Limb (tissue), 2 donors: ENCODE results near the gene TSPAN5.

ENCODE experiments used
- DNase-seq, 2 donors: peaks; one replicate each; pipeline ENCODE4 v3.0.0-alpha.2; 2016; ENCODE audit errors: extremely low spot score in 2 of 2

The TSPAN5 gene

DNA sequence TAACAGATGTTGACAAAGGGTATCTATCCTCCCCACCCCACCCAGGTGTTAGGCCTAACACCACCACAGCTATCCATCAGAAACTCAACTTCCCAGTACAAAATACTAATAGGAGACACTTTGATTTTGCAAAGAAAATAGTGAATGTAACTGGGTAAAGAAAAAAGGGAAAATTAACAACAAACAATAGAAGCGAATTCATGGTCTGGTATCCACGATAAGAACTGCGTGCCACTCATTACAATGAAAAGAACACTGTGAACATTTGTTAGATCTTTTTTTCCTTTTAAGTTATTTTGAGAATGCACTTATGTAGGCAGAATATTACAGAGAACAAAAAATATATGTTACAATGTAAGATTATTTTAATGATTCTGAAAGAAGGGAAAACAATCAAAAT, 12.0 kb downstream of the TSPAN5 start:
- DNase-seq: no peak

DNA sequence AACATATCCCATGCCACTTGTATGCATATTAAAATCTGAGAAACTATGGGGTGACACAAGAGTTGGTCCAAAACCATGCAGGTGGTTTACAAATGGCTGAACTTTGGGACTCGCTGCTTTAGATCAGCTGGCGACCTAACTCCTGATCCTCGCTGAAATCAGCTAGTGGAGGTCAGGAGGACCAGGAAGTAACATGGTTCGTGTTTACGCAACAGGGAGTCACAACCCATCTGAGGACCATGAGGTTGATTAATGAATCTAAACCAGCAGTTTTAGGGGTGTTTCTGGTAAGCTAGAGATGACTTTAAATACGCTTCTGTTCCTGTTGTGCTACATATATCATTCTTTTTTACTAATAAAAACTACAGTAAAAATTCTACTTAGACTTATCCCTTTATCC, 12.9 kb downstream of the TSPAN5 start:
- no peak for DNase-seq

DNA sequence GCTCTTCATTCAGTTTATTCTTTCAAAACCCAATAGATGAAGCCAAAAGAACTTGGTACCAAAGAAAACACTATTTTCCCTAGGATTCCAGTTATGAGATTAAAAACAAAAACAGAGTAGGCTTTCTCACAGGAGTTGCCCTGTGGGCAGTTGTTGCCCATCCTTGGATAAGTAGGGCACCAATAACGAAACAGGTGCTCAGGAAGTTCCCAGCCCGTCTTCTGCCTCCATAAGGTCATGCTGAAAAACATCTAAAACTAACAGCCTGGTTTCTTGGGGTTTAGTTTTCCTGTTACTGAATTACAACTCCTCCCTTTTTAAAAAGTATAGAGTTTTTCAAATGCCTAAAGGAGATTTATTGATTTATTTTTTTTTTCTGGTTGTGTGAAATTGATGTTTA, 14.7 kb downstream of the TSPAN5 start:
- no peak for DNase-seq

DNA sequence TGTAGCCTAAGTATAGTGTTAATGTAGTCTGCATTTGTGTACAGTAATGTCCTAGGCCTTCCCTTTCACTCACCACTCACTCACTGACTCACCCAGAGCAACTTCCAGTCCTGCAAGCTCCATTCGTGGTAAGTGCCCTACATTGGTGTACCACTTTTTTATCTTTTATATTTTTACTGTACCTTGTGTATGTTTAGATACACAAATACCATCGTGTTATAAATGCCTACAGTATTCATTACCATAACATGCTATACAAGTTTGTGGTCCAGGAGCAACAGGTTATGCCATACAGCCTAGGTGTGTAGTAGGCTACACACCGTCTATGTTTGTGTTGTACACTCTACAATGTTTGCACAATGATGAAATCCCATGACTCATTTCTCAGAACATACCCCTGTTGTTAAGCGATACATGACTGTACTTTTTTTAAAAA, 15.4 kb downstream of the TSPAN5 start:
- DNase-seq: no peak

DNA sequence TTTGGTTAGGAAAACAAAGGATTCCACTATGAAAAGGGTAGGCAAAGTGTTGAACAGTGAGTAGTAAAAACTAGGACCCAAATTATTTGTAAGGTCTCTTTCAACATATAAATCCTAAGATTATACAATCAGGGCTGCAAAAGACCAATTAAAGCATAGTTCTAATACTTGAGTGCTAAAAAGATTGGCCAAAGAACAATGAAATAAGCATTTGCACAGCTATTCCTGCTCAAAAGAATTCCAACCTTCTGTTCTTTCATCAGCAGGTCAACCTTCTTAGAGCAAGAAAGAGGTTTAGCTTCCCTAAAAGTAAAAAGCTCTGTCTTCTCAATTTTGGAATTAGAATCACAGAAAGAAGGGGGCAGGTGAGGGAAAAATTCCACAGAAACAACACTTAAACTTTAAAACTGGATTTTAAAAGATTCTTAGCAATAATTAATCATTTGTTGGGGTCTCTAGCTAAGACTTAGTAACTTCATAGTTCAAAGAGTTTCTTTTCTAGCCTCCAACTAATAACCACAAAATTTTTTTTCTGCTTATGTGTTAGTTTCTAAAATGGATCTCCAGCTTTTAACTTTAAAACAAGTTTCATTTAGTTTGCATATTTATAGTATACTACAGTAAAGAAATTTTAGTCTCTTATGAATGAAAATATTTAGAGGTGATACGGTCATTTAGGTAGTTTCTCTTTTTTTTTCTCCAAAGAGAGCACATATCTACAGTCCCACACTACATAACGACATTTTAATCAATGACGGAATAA, 16.3 kb downstream of the TSPAN5 start:
- no peak for DNase-seq

DNA sequence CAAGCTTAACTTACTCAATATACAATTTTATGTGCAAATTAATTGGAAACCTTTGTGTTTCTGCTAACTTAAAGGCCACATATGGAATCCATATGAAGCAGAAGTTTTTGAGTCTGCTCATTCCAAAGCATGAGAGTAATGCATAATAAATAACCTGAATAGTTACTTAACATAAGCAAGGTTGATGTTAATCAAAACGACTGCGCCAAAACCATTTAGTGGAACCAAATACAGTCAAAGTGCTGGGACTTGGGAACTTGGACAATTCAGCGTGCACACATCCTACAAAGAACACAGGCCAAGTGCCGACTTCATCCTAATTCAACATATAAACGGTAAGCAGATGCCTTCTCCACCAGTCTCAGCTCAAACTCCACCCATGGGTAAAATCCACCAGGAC, 17.0 kb downstream of the TSPAN5 start:
- DNase-seq: peak in 1 of 2 donors; percentile 19

DNA sequence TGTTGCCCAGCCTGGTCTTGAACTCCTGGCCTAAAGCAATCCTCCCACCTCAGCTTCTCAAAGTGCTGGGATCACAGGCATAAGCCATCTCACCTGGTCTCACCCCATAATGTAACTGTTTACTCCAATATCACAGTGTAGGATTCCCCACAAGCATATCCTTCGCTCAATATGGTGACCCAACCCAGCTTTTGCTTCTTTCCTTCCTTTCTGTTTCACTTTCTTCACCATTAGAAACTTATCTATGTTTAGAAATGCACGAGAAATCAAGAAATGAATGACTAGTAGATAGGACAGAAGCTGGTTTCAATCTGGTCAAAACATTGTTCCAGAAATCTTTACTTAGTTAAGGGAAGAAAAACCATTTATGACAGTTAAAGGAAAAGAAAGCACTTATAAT, 18.9 kb downstream of the TSPAN5 start:
- DNase-seq: no peak

DNA sequence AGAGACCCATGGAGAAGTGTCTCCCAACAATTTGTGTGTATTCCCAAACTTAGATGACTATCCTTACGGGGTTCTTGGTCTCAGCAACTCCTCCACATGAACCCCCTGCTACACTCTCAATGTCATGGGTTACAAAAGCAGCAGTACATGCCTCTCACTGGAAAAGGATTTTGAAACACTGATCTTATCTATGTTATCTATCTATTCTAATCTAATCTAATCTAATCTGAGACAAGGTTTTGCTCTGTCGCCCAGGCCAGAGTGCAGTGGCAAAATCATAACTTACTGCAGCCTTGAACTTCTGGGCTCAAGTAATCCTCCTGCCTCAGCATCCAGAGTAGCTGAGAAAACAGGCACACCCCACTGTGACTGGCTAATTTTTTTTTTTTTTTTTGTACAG, 19.3 kb downstream of the TSPAN5 start:
- no peak for DNase-seq

DNA sequence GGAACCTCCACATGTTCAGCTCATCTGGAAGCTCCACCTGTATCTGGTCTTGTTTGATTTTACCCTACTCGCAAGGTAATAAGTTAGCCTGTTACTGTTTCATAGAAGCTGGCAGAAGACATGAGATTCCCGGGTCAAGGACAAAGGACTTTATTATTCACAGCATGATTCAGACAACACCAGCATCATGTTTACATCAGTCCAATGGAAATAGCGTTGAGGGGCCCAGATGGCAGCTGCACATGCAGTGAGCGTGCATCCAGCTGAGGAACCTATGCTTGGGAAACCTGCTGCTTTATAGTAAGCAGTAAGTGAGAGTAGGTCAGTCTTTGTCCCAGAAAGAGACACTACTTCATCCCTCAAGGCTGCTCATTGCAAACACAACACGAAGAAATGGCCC, 19.8 kb downstream of the TSPAN5 start:
- no peak for DNase-seq

DNA sequence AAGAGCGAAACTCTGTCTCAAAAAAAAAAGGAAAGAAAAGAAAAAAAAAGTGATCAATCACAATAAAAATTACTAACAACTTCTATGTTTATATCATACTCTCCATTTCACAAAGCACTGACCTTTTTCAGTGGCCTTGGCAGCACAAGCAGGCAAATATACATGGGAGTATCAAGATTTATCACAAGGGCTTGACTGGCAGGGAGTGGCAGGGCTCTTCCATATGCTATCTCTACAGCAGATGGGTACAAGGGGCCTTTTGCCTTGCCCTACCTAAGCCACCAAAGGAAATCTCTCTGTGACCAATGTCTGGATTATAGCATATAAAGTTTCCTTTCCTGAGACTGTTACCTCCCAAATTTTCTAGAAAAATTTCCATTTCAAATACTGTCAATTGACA, 24.4 kb downstream of the TSPAN5 start:
- DNase-seq: no peak

DNA sequence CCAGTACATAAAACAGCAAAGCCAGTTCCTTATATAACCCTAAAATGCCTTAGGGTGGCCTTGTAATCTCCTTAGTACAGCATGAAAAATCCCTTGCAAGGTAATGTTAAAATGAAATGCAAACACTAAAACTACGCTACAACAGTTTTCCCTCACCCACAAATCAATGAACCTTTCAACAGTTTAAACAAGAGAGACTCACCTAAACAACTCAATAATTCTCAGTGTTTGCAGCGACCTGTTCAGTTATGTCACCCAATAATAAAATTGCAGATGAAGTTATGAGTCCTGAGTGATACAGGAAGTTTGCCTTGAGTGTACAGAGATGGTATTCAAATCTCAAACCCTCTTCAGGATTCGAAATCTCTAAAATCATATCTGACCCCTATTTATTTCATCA, 25.3 kb downstream of the TSPAN5 start:
- DNase-seq: no peak

DNA sequence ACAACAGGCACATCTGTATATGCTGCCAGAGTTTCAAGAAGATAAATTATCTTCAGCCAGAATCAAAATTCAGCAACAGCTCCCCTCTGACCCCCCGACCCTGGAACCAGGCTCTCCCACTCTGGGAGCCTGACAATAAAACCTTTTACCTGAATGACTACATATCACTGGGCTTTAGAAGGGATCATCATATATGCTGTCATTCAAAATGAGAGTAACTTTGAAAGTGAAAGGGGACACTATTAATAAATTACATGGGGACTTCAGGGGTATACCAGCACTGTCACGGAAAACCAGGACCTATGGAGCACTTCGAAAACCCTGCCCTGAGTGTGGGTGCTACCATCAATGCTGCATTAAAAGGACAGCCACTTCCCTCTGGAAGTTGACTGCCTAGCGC, 26.2 kb downstream of the TSPAN5 start:
- no peak for DNase-seq

DNA sequence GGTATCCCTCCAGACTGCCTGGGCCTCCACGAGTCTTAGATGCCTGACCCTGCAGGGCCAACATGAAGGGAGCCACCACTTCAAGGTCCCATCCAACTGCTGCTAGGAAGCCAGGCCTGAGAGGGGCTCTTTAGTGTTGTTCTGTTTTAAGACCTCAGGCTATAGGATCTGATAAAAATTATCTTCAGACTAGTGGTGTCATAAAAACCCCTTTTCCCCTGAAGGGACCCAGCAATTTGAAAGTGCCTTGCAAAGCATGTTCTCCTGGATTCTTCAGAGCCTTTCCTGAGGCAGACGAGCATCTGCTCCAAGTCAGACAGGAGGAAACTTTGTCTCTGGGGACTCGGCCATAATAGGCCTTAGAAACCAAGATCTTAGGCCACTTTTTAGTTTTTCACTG, 26.9 kb downstream of the TSPAN5 start:
- DNase-seq: no peak

DNA sequence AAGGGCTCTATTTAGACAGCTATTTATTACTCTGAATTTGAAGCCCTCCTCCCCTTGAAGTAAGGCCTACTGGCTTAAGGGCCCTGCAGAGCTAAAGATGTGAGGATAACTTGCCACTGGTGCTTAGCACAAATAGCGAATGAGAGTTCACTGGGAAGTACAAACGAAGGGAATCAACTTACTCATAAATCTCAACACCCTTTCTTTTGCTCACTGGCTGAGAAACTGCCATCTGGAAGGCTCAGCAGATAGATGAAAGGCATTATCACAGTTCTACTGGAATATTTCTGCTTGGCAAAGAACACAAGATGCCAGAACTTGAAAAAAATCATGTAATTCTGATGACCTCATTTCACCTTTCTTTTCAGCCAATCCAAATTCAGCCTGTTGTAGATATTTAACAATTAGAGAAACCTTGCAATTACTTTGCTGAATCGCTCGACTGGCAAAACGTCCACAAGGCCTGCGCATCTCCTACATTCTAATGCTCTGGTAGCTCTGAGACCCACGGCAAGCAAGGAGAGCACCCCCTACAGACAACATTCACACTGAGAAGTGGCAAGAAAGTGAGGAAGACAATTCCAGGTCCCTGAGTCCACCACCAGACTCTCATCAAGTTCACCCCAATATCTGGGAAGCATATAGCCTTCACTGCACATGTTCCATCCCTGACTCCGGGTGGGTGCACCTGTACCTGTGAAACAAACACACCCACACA, 27.5 kb downstream of the TSPAN5 start:
- DNase-seq: no peak

DNA sequence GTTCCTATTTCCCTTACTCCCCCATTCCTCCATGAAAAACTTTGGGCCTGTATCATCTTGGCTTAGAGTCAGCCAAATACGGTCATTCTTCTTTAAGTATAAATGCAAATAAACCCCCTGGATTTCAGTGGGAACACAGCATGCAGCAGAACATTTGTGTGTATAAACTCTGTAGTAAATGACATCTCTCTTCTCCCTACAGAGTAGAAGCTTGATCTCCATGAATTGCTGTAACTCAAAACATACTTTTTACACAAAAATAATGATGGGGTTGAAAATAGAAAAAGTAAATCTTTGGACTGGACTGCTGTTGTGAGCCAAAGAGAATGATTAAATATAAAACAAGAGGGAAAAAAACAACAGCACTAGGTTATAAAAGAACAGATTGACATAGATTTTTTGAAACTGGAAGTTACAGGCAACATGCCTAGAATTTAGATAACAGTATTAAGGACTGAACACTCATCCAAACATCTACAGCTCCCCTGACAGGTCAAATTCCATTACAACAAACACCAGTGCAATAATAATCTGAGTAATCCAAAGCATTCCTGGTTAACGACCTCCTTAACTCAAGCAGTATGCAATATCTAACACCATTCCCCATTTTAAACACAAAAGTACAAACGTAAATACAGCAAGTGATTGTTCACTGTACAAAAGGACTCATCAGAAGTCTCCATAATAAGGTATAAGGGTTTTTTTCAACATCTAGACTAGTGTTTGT, 30.7 kb downstream of the TSPAN5 start:
- DNase-seq: peak in 1 of 2 donors; percentile 44

DNA sequence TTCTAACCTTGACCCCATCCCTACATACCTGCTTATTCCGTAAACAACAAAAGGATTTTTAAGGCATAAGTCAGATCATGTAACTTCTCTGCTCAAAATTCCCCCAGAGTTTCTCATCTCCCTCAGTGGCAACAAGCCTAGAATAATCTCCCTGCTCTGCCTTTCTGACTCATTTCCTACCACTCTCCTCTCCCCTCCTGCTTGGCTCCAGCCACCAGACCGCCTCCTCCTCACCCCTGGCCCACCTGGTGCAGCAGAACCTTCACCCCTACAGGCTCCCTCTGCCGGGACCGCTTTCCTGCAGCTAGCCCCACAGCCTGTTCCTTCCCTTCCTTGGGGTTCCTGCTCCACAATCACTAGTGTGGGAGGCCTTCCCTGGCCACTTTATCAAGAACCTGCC, 32.1 kb downstream of the TSPAN5 start:
- no peak for DNase-seq

DNA sequence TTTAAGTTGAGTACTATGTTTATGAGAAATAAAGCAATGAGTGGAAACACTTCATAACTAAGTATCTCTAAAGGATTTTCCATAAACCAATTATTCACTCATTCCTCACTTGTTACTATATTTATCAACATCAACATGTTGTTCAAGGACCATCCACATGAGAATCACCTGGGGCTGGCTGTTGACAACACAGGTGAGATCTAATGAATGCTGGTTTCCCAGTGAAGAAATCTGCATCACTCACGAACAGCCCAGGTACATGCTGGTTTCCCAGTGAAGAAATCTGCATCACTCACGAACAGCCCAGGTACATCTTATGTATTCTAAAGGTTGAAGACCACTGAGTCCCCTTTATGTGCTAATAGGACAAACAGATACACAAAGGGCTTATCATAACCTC, 32.5 kb downstream of the TSPAN5 start:
- DNase-seq: no peak

DNA sequence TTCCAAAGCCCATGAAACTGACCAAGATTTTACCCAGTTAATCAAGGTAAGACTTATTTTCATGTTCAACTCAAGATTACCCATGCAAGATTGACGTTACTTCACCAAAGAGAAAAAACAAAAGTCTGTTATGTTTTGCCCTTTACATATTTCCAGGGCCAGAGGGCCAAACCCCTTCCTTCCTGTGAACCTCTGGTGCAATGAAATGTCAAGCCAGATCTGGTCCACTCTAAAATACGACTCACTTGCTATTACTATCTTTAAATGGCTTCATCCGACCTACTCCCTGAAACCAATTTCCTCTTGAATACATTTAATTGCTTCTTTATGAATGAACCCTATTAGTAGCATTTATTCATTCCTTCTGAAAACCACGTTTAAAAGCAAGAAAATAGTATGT, 33.0 kb downstream of the TSPAN5 start:
- no peak for DNase-seq

DNA sequence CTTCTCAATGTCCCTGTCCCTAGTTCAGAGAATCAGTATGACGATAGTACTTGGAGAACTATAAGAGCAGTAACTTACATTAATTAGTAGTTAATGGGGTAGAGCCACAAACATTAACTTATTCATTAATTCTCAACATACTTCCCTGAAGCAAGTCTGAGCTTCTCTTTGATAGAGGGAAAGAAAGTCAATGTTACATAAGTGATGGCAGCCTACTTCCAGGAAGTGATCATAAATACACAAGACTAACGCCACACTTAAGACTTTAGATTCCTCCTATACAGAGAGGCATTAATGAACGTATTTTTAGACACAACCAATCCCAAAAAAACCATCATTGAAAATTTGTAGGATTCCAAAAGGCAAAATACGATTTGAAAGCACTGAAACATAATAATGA, 33.8 kb downstream of the TSPAN5 start:
- no peak for DNase-seq

DNA sequence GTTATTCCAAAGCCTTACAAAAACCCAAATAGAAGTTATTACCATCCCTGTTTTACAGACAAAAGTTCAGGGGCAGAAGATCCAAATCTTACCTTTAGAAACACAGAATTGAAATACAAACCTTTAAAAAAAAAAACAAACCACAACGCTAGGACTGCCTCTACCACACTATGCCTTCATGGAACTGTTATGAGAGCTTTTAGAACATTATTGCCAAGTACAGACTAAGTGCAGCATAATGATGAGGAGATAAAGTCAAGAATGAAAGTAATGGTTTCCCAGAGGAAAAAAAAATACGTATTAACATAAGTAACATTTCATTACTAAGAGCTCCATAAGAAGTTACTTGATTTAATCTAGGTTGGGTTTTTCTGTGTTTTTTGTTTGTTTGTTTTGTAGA, 34.3 kb downstream of the TSPAN5 start:
- DNase-seq: no peak

DNA sequence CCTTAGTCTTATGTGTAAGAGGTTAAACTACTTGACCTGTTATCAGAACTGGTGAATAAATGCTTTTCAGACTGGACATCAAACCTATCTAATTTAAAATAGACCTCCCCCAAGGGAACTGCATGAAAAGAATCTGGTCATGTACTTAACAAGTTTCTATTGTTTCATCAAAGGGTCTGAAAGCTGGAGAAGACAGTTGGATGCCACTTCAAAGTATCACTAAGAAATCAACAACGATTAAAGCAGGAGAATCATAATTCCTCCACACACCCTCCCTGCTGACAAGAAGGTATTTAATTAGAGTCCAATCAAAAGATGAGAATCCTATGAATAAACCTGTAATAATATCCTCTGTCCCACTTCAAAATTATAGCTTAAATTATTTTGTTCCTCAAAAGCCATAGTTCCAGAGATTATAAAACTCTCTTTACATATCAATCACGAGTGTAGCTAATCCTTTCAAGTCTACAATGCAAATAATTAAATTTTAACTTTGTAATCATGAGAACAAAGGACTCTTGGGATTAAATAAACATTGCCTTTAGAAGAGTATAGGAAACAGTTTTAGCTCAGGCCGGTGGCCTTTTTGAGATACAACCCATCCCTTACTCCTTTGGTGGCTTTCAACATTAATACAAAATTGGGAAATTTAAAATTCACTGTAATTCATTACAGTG, 35.1 kb downstream of the TSPAN5 start:
- DNase-seq: no peak
